Smooth muscle cell (in vitro differentiated cells): ENCODE measurements around the gene CFP. TPM values are rescaled to one million over a fixed set of nuclear protein-coding genes. Genes with fewer than 3 reads are reported as not detected.
"Not testable (repeated sequence)": the region's sequence is repeated elsewhere in the genome, so short reads cannot be mapped to it uniquely, and the experiment has no call there.

Source experiments
- DNase-seq: peaks from one replicate; lab custom pipeline; 2025; ENCODE audit not compliant: unreplicated experiment; lab: John Stamatoyannopoulos, UW
- H2AFZ ChIP-seq: fragments of 200-600 bp; sonication (generic); 2 replicates; pipeline ENCODE4 v1.6.0; 2016; ENCODE audit warnings: antibody characterized with exemption, low read depth, mild to moderate bottlenecking
- H3F3A ChIP-seq: fragments of 200-600 bp; sonication (generic); 2 replicates; pipeline ENCODE4 v1.6.0; 2017; ENCODE audit warnings: antibody characterized with exemption, low read depth
- H3K27ac ChIP-seq: fragments of 200-600 bp; sonication (generic); 2 replicates; pipeline ENCODE4 v1.5.1; 2016; ENCODE audit warnings: low read depth, mild to moderate bottlenecking
- H3K27me3 ChIP-seq: fragments of 200-600 bp; sonication (generic); 2 replicates; pipeline ENCODE4 v1.6.1; 2016; ENCODE audit warnings: low read depth, mild to moderate bottlenecking
- H3K36me3 ChIP-seq: fragments of 200-600 bp; sonication (generic); 2 replicates; pipeline ENCODE4 v1.5.1; 2016; ENCODE audit warnings: low read depth
- H3K4me1 ChIP-seq: fragments of 200-600 bp; sonication (generic); 2 replicates; pipeline ENCODE4 v1.5.1; 2016; ENCODE audit warnings: low read depth
- H3K4me2 ChIP-seq: fragments of 200-600 bp; sonication (generic); 2 replicates; pipeline ENCODE4 v1.6.0; 2016; ENCODE audit warnings: mild to moderate bottlenecking
- H3K4me3 ChIP-seq: fragments of 200-600 bp; sonication (generic); 2 replicates; pipeline ENCODE4 v1.5.1; 2016; ENCODE audit warnings: mild to moderate bottlenecking
- H3K79me2 ChIP-seq: fragments of 200-600 bp; sonication (generic); 2 replicates; pipeline ENCODE4 v1.6.0; 2016; ENCODE audit warnings: low read depth, mild to moderate bottlenecking
- H3K9ac ChIP-seq: fragments of 200-600 bp; sonication (generic); 2 replicates; pipeline ENCODE4 v1.6.0; 2016; ENCODE audit warnings: low read depth
- H3K9me3 ChIP-seq: fragments of 200-600 bp; sonication (generic); replicated peaks from 2 replicates; pipeline ENCODE4 v1.5.1; 2016; ENCODE audit warnings: low read depth
- H4K20me1 ChIP-seq: fragments of 200-600 bp; sonication (generic); 2 replicates; pipeline ENCODE4 v1.6.0; 2016; ENCODE audit warnings: low read depth
- CTCF ChIP-seq: fragments of 200-600 bp; sonication (generic); IDR thresholded peaks from 2 replicates; pipeline ENCODE4 v1.5.1; 2017; ENCODE audit warnings: borderline replicate concordance, mild to moderate bottlenecking, antibody characterized with exemption; ENCODE audit not compliant: insufficient read depth, poor library complexity, severe bottlenecking
- WGBS: methylation state at CpG from one replicate; pipeline ENCODE4 v1.1.7; 2016; ENCODE audit warnings: low lambda C conversion rate; 5-methylcytosine and 5-hydroxymethylcytosine counted together
- polyA plus RNA-seq: library from polyadenylated mRNA; unstranded; fragments of >200 nt; fragmentation: Nextera tagmentation; extraction: Ambion mirVana; gene quantifications from 2 replicates; pipeline ENCODE4 v1.2.1, GENCODE V29; 2016
- total RNA-seq: library from RNA; depleted of rRNA; stranded (reverse); fragments of >200 nt; gene quantifications from 2 replicates; pipeline ENCODE4 v1.2.3, GENCODE V29; 2014

The CFP gene
- total and polyA plus RNA-seq, 2 experiments from 2014 or later = 0.58 to 1.3 TPM

GRCh38 chrX:47607091-47607490, 22.6 kb downstream of the CFP start:
- DNase-seq = no peak
- Histone ChIP-seq H3K4me2 (no peak overlapping the region), H3K27me3 (no peaks in the 10 kb centered on the region), H4K20me1 (no peaks in the 10 kb centered on the region), H3K36me3 (no peaks in the 10 kb centered on the region), H3K79me2 (no peaks in the 10 kb centered on the region), H3K4me3 (no peak overlapping the region), H3K4me1 (no peaks in the 10 kb centered on the region), H2AFZ (no peak overlapping the region), H3F3A (no peaks in the 10 kb centered on the region), H3K9ac (no peak overlapping the region), H3K9me3 (no peaks in the 10 kb centered on the region), H3K27ac (no peak overlapping the region)
- no peak for TF ChIP-seq CTCF

- 82% methylated on average over 9 of the region's 9 CpGs for WGBS
- no peaks in the 10 kb centered on the region for H3K27me3 ChIP-seq
- no peak overlapping the region for H2AFZ ChIP-seq
- no peaks in the 10 kb centered on the region for H3K79me2 ChIP-seq
- no peaks in the 10 kb centered on the region for H3F3A ChIP-seq
- no peaks in the 10 kb centered on the region for H4K20me1 ChIP-seq
- no peak overlapping the region for H3K27ac ChIP-seq
- H3K4me2 ChIP-seq = no peak overlapping the region
- H3K36me3 ChIP-seq = no peaks in the 10 kb centered on the region
- DNase-seq = no peak
- H3K4me1 ChIP-seq = no peaks in the 10 kb centered on the region
- no peak for TF ChIP-seq CTCF
- H3K9ac ChIP-seq = no peak overlapping the region
- H3K9me3 ChIP-seq = no peaks in the 10 kb centered on the region
- no peak overlapping the region for H3K4me3 ChIP-seq
Measured at GRCh38 chrX:47605024-47605423, 24.7 kb downstream of the CFP start.

- not testable (repeated sequence) for H3K4me3 ChIP-seq, H3K9ac ChIP-seq, H4K20me1 ChIP-seq, H3K27ac ChIP-seq, H3K36me3 ChIP-seq, H3K4me1 ChIP-seq, H3K79me2 ChIP-seq, H3K4me2 ChIP-seq, H3K9me3 ChIP-seq, H3F3A ChIP-seq, H2AFZ ChIP-seq, DNase-seq, H3K27me3 ChIP-seq
- WGBS = 87% methylated on average over 4 of the region's 4 CpGs
Measured at GRCh38 chrX:47603125-47603524, 26.6 kb downstream of the CFP start.

- no peak overlapping the region for H3K9ac ChIP-seq
- peaks cover 3% of the 10 kb centered on the region for H3F3A ChIP-seq
- H3K4me2 ChIP-seq = no peak overlapping the region
- no peak for DNase-seq
- no peak overlapping the region for H3K4me3 ChIP-seq
- no peak overlapping the region for H2AFZ ChIP-seq
- H3K4me1 ChIP-seq = no peaks in the 10 kb centered on the region
- H4K20me1 ChIP-seq = no peaks in the 10 kb centered on the region
- H3K27ac ChIP-seq = no peak overlapping the region
- no peaks in the 10 kb centered on the region for H3K79me2 ChIP-seq
- no peak for TF ChIP-seq CTCF
- no peaks in the 10 kb centered on the region for H3K27me3 ChIP-seq
- peaks cover 7% of the 10 kb centered on the region for H3K9me3 ChIP-seq
- 61% methylated on average over 3 of the region's 3 CpGs for WGBS
- H3K36me3 ChIP-seq = no peaks in the 10 kb centered on the region
Measured at GRCh38 chrX:47597222-47597621, 32.5 kb downstream of the CFP start.
